Natural killer cell (primary cell): ENCODE measurements around the gene PPP3CA. TPM values are rescaled to one million over a fixed set of nuclear protein-coding genes. Genes with fewer than 3 reads are reported as not detected.

Source experiments
- ATAC-seq, 3 donors: fragments of 150-1000 bp in 2 of 3; fragments of 200-7000 bp in 1 of 3; cut with Tn5 transposase; 1 replicate in 1 of 3; 2 replicates in 2 of 3; pipeline ENCODE4 v1.10.0; 2021; ENCODE audit warnings: mild to moderate bottlenecking in 2 of 3, moderate library complexity in 2 of 3
- DNase-seq, 2 donors: peaks; one replicate each; pipeline versions ENCODE4 v3.0.0 to v3.0.0-alpha.2; 2013 to 2021; ENCODE audit warnings: mixed read lengths in 1 of 2
- H3K27ac ChIP-seq: one replicate; pipeline ENCODE4 v1.5.1; 2013; ENCODE audit warnings: mild to moderate bottlenecking, low read length
- H3K27me3 ChIP-seq: one replicate; pipeline ENCODE4 v1.6.1; 2013; ENCODE audit warnings: low read length; ENCODE audit not compliant: control insufficient read depth, insufficient read depth
- H3K36me3 ChIP-seq: one replicate; pipeline ENCODE4 v1.6.1; 2013; ENCODE audit warnings: low read length; ENCODE audit not compliant: control insufficient read depth, insufficient read depth
- H3K4me1 ChIP-seq: one replicate; pipeline ENCODE4 v1.6.1; 2013; ENCODE audit warnings: low read length; ENCODE audit not compliant: control insufficient read depth, insufficient read depth
- H3K4me3 ChIP-seq: one replicate; pipeline ENCODE4 v1.5.1; 2013; ENCODE audit warnings: low read length
- H3K9me3 ChIP-seq: one replicate; pipeline ENCODE4 v1.6.1; 2013; ENCODE audit warnings: low read length; ENCODE audit not compliant: control insufficient read depth, insufficient read depth
- H3K27ac Mint-ChIP-seq, 2 donors: one replicate each; pipeline ENCODE4 v1.8.0; 2022; ENCODE audit warnings: mild to moderate bottlenecking in 2 of 2, mixed read lengths in 2 of 2, moderate library complexity in 1 of 2
- H3K27me3 Mint-ChIP-seq, 2 donors: one replicate each; pipeline ENCODE4 v1.8.0; 2022; ENCODE audit warnings: low read depth in 2 of 2, mixed read lengths in 2 of 2
- H3K36me3 Mint-ChIP-seq: one replicate; pipeline ENCODE4 v1.8.0; 2022; ENCODE audit warnings: mixed read lengths
- H3K4me1 Mint-ChIP-seq, 2 donors: one replicate each; pipeline ENCODE4 v1.8.0; 2022; ENCODE audit warnings: mixed read lengths in 2 of 2
- H3K4me3 Mint-ChIP-seq: one replicate; pipeline ENCODE4 v1.8.0; 2022; ENCODE audit warnings: mild to moderate bottlenecking, moderate library complexity, mixed read lengths
- H3K9me3 Mint-ChIP-seq, 2 donors: one replicate each; pipeline ENCODE4 v1.8.0; 2022; ENCODE audit warnings: mixed read lengths in 2 of 2
- CTCF ChIP-seq: fragments of 200-600 bp; IDR thresholded peaks from one replicate; pipeline ENCODE4 v1.8.0; 2022; ENCODE audit warnings: antibody characterized with exemption
- WGBS: methylation state at CpG from one replicate; pipeline ENCODE4 v1.1.7; 2013; ENCODE audit warnings: missing lambda C conversion rate; ENCODE audit not compliant: insufficient coverage; 5-methylcytosine and 5-hydroxymethylcytosine counted together
- intact Hi-C: fragments of 100-400 bp; cut with micrococcal nuclease; formaldehyde crosslinking; loops from one replicate; pipeline ENCODE4 v1.14.2; 2022
- total RNA-seq, 4 donors: library from RNA; stranded (reverse); fragments of 120-200 nt in 1 of 4; gene quantifications; one replicate each; pipeline versions ENCODE4 v1.2.3 to v1.2.4, GENCODE V29; 2013 to 2022

PPP3CA gene
- total RNA-seq, 3 donors from 2014 or later (not counting 1 experiment from before 2014, with no cell fraction given), result 53.1 to 73.1 (median 58.0) TPM

GRCh38 chr4:101192244-101192643 is 155.1 kb downstream of the PPP3CA start:
- Mint-ChIP-seq H3K4me3 (no peak overlapping the region), H3K27ac (peak overlapping the region; percentile 19 to 27), H3K36me3 (no peaks in the 10 kb centered on the region), H3K27me3 (no peaks in the 10 kb centered on the region), H3K9me3 (no peaks in the 10 kb centered on the region), H3K4me1 (peaks cover 49 to 55% of the 10 kb centered on the region in 2 donors)
- DNase-seq (no peak), ATAC-seq (no peak)
- H3K9me3 ChIP-seq, result no peaks in the 10 kb centered on the region
- TF ChIP-seq CTCF, result no peak
- intact Hi-C loops, result loop anchor here (10.0 kb wide), 1 partner anchor 223 kb away; no protein-coding TSS in a partner anchor
- H3K36me3 ChIP-seq, result peaks cover 7% of the 10 kb centered on the region
- no peak overlapping the region for H3K27ac ChIP-seq
- peaks cover under 1% of the 10 kb centered on the region for H3K4me1 ChIP-seq
- no peaks in the 10 kb centered on the region for H3K27me3 ChIP-seq
- no peak overlapping the region for H3K4me3 ChIP-seq

- TF ChIP-seq CTCF, result no peak
- H3K27me3 ChIP-seq, result no peaks in the 10 kb centered on the region
- ATAC-seq (no peak), DNase-seq (no peak)
- Mint-ChIP-seq H3K27ac (peak overlapping the region; percentile 27 to 61), H3K27me3 (no peaks in the 10 kb centered on the region), H3K9me3 (no peaks in the 10 kb centered on the region), H3K36me3 (no peaks in the 10 kb centered on the region), H3K4me3 (no peak overlapping the region), H3K4me1 (peaks cover 49 to 55% of the 10 kb centered on the region in 2 donors)
- intact Hi-C loops, result loop anchor here (10.0 kb wide), 1 partner anchor 223 kb away; no protein-coding TSS in a partner anchor
- no peaks in the 10 kb centered on the region for H3K9me3 ChIP-seq
- no peaks in the 10 kb centered on the region for H3K4me1 ChIP-seq
- peaks cover 7% of the 10 kb centered on the region for H3K36me3 ChIP-seq
- no peak overlapping the region for H3K4me3 ChIP-seq
- H3K27ac ChIP-seq, result no peak overlapping the region
- WGBS, result 92% methylated on average over 3 of the region's 4 CpGs
Observed at GRCh38 chr4:101191302-101192098, 155.8 kb downstream of the PPP3CA start.

GRCh38 chr4:101190751-101191150 is 156.6 kb downstream of the PPP3CA start:
- intact Hi-C loops, result loop anchor here (10.0 kb wide), 1 partner anchor 224 kb away; no protein-coding TSS in a partner anchor
- Mint-ChIP-seq H3K27ac (peak overlapping the region; percentile 27 to 61), H3K27me3 (no peaks in the 10 kb centered on the region), H3K9me3 (no peaks in the 10 kb centered on the region), H3K4me1 (peaks cover 42 to 48% of the 10 kb centered on the region in 2 donors), H3K4me3 (no peak overlapping the region), H3K36me3 (no peaks in the 10 kb centered on the region)
- Histone ChIP-seq H3K27me3 (no peaks in the 10 kb centered on the region), H3K4me1 (no peaks in the 10 kb centered on the region), H3K4me3 (no peak overlapping the region), H3K27ac (no peak overlapping the region), H3K9me3 (no peaks in the 10 kb centered on the region), H3K36me3 (peaks cover 7% of the 10 kb centered on the region)
- no peak for TF ChIP-seq CTCF
- DNase-seq (no peak), ATAC-seq (no peak)
- 98% methylated on average over 2 of the region's 3 CpGs for WGBS
